H1 (cell line): Measurements from ENCODE around the gene PIK3CA. TPM values are rescaled to one million over a fixed set of nuclear protein-coding genes. Genes with fewer than 3 reads are reported as not detected.

Experiments used
- CTCF ChIA-PET: fragments of 300-600 bp; sonication (Branson Sonifier 250); formaldehyde crosslinking; loops from one replicate; lab custom pipeline; 2021; ENCODE audit not compliant: partially characterized antibody; lab: Charles Lee
- POLR2A ChIA-PET: fragments of 300-600 bp; sonication (Branson Sonifier 250); formaldehyde crosslinking; loops from one replicate; lab custom pipeline; 2021; ENCODE audit warnings: inconsistent platforms; ENCODE audit not compliant: partially characterized antibody; lab: Charles Lee
- DNase-seq, 2 experiments: peaks; one replicate each; pipeline versions ENCODE4 v3.0.0 to v3.0.0-alpha.2; 2010 to 2022; ENCODE audit warnings: low spot score in 2 of 2, low read depth in 1 of 2, mixed read lengths in 1 of 2
- FAIRE-seq: peaks from 2 replicates; lab custom pipeline; 2011; peaks lifted over from hg19 to GRCh38; lab: Jason Lieb, UNC
- H2AFZ ChIP-seq: 2 replicates; pipeline ENCODE4 v1.8.1; 2012; ENCODE audit warnings: low read length, inconsistent platforms
- H2AK5ac ChIP-seq: 2 replicates; pipeline ENCODE4 v1.6.1; 2013; ENCODE audit warnings: low read depth, low read length
- H2BK120ac ChIP-seq: replicated peaks from 2 replicates; pipeline ENCODE3; 2013; ENCODE audit warnings: low read depth, low read length, inconsistent platforms
- H2BK12ac ChIP-seq: 2 replicates; pipeline ENCODE4 v1.6.1; 2013; ENCODE audit warnings: low read depth, low read length
- H2BK15ac ChIP-seq: 2 replicates; pipeline ENCODE4 v1.6.1; 2013; ENCODE audit warnings: low read length
- H2BK20ac ChIP-seq: 2 replicates; pipeline ENCODE4 v1.6.1; 2013; ENCODE audit warnings: low read length
- H2BK5ac ChIP-seq: 2 replicates; pipeline ENCODE4 v1.6.1; 2013; ENCODE audit warnings: low read depth, low read length
- H3K14ac ChIP-seq: 2 replicates; pipeline ENCODE4 v1.6.1; 2013; ENCODE audit warnings: inconsistent platforms; ENCODE audit not compliant: insufficient read length
- H3K18ac ChIP-seq: 2 replicates; pipeline ENCODE4 v1.6.1; 2013; ENCODE audit warnings: low read length; ENCODE audit errors: extremely low read depth
- H3K23ac ChIP-seq: 2 replicates; pipeline ENCODE4 v1.6.1; 2013; ENCODE audit warnings: inconsistent platforms; ENCODE audit not compliant: insufficient read length
- H3K23me2 ChIP-seq: 2 replicates; pipeline ENCODE4 v1.6.1; 2013; ENCODE audit warnings: low read depth, low read length
- H3K27ac ChIP-seq: 2 replicates; pipeline ENCODE4 v1.6.1; 2011; ENCODE audit warnings: low read depth, low read length, inconsistent platforms
- H3K27me3 ChIP-seq, 4 experiments: replicated peaks in 1 of 4; 1 replicate in 1 of 4; 2 replicates in 3 of 4; pipeline versions ENCODE4 v1.6.1 to v1.8.1; 2011 to 2013; ENCODE audit warnings: low read length in 3 of 4, mild to moderate bottlenecking in 3 of 4, inconsistent platforms in 2 of 4, mixed read lengths in 2 of 4, moderate library complexity in 1 of 4; ENCODE audit not compliant: control insufficient read depth in 3 of 4, insufficient read depth in 3 of 4; ENCODE audit errors: extremely low read depth in 1 of 4
- H3K36me3 ChIP-seq, 4 experiments: 2 replicates each; pipeline versions ENCODE4 v1.6.1 to v1.8.1; 2011 to 2013; ENCODE audit warnings: mild to moderate bottlenecking in 4 of 4, low read length in 3 of 4, moderate library complexity in 2 of 4, control low read depth in 1 of 4, inconsistent platforms in 1 of 4; ENCODE audit not compliant: insufficient read depth in 4 of 4, control insufficient read depth in 2 of 4
- H3K4ac ChIP-seq: replicated peaks from 2 replicates; pipeline ENCODE3; 2013; ENCODE audit warnings: low read length, low read depth, mixed read lengths, inconsistent platforms; ENCODE audit not compliant: insufficient read length
- H3K4me1 ChIP-seq, 4 experiments: replicated peaks in 1 of 4; 1 replicate in 1 of 4; 2 replicates in 3 of 4; pipeline versions ENCODE4 v1.6.1 to v1.8.1; 2011 to 2013; ENCODE audit warnings: low read length in 3 of 4, inconsistent platforms in 2 of 4, mixed read lengths in 1 of 4; ENCODE audit not compliant: insufficient read depth in 4 of 4, control insufficient read depth in 3 of 4
- H3K4me2 ChIP-seq, 2 experiments: 2 replicates each; pipeline versions ENCODE4 v1.6.1 to v1.8.1; 2011 to 2013; ENCODE audit warnings: low read depth in 2 of 2, low read length in 2 of 2, control low read depth in 1 of 2, inconsistent platforms in 1 of 2, mild to moderate bottlenecking in 1 of 2; ENCODE audit not compliant: insufficient read depth in 1 of 2
- H3K4me3 ChIP-seq, 4 experiments: fragments of 200-600, 300-600 bp in 1 of 4; sonication (generic), shearing (Covaris generic), sonication (Bioruptor Twin) in 1 of 4; 2 replicates each; pipeline versions ENCODE4 v1.5.1 to v1.8.1; 2011 to 2016; ENCODE audit warnings: low read length in 4 of 4, low read depth in 3 of 4, control low read depth in 2 of 4, inconsistent platforms in 2 of 4, mild to moderate bottlenecking in 2 of 4, mixed read lengths in 1 of 4, moderate library complexity in 1 of 4; ENCODE audit not compliant: insufficient read depth in 2 of 4; ENCODE audit errors: extremely low read depth in 1 of 4
- H3K56ac ChIP-seq: replicated peaks from 2 replicates; pipeline ENCODE3; 2013; ENCODE audit warnings: low read depth, mild to moderate bottlenecking, mixed read lengths, low read length, inconsistent platforms; ENCODE audit not compliant: insufficient read length
- H3K79me1 ChIP-seq: 2 replicates; pipeline ENCODE4 v1.6.1; 2013; ENCODE audit warnings: low read depth, low read length, control low read depth
- H3K79me2 ChIP-seq, 2 experiments: 2 replicates each; pipeline versions ENCODE4 v1.6.1 to v1.8.1; 2012 to 2013; ENCODE audit warnings: low read length in 2 of 2, mild to moderate bottlenecking in 2 of 2, inconsistent platforms in 1 of 2; ENCODE audit not compliant: insufficient read depth in 2 of 2, control insufficient read depth in 1 of 2
- H3K9ac ChIP-seq, 4 experiments: replicated peaks in 1 of 4; 1 replicate in 1 of 4; 2 replicates in 3 of 4; pipeline versions ENCODE4 v1.6.1 to v1.8.1; 2011 to 2013; ENCODE audit warnings: low read depth in 3 of 4, low read length in 3 of 4, control low read depth in 2 of 4, mild to moderate bottlenecking in 2 of 4, moderate library complexity in 2 of 4, inconsistent platforms in 1 of 4; ENCODE audit errors: extremely low read depth in 1 of 4
- H3K9me3 ChIP-seq, 2 experiments: 2 replicates each; pipeline versions ENCODE4 v1.6.1 to v1.8.1; 2012 to 2013; ENCODE audit warnings: mild to moderate bottlenecking in 2 of 2, moderate library complexity in 2 of 2, control low read depth in 1 of 2, inconsistent platforms in 1 of 2, low read depth in 1 of 2, low read length in 1 of 2, mixed read lengths in 1 of 2; ENCODE audit not compliant: insufficient read depth in 2 of 2
- H4K20me1 ChIP-seq, 2 experiments: replicated peaks in 1 of 2; 2 replicates each; pipeline versions ENCODE3 to v1.8.1; 2011 to 2013; ENCODE audit warnings: inconsistent platforms in 2 of 2, low read length in 2 of 2, mild to moderate bottlenecking in 1 of 2; ENCODE audit not compliant: insufficient read depth in 2 of 2, control insufficient read depth in 1 of 2
- H4K5ac ChIP-seq: 2 replicates; pipeline ENCODE4 v1.6.1; 2013; ENCODE audit warnings: low read length, low read depth, mixed read lengths, inconsistent platforms; ENCODE audit not compliant: insufficient read length
- H4K8ac ChIP-seq: 2 replicates; pipeline ENCODE4 v1.8.0; 2013; ENCODE audit warnings: mild to moderate bottlenecking, moderate library complexity, low read length, inconsistent platforms; ENCODE audit not compliant: insufficient read depth; ENCODE audit errors: extremely low read depth
- H4K91ac ChIP-seq: replicated peaks from 2 replicates; pipeline ENCODE3; 2013; ENCODE audit warnings: low read length, mixed read lengths, inconsistent platforms; ENCODE audit not compliant: insufficient read length
- POU5F1 ChIP-seq: IDR thresholded peaks from 2 replicates; pipeline ENCODE4 v1.6.1; 2011; ENCODE audit warnings: low read depth, mild to moderate bottlenecking, low read length, moderate library complexity
- WGBS, 2 experiments: shearing (Covaris generic) in 1 of 2; methylation state at CpG; one replicate each; pipeline versions ENCODE4 v1.1.6 to v1.1.7; 2013 to 2015; ENCODE audit warnings: low lambda C conversion rate in 2 of 2, mixed read lengths in 2 of 2, inconsistent platforms in 1 of 2, low coverage in 1 of 2, missing lambda C conversion rate in 1 of 2; ENCODE audit not compliant: insufficient replicate concordance in 2 of 2, insufficient coverage in 1 of 2, insufficient read length in 1 of 2; ENCODE audit errors: extremely low coverage in 1 of 2, missing lambda C conversion rate in 1 of 2; 5-methylcytosine and 5-hydroxymethylcytosine counted together
- polyA plus RNA-seq, 7 experiments: library from polyadenylated mRNA; depleted of rRNA in 3 of 7; stranded (reverse) in 5 of 7; unstranded in 2 of 7; fragments of >200 nt in 5 of 7; fragments of 200-250 nt in 2 of 7; gene quantifications; 1 replicate in 5 of 7; 2 replicates in 1 of 7; 4 replicates in 1 of 7; pipeline versions ENCODE4 v1.2.1 to v1.2.3, GENCODE V29; 2011 to 2013; ENCODE audit warnings: missing spikeins in 2 of 7, mixed read lengths in 2 of 7
- total RNA-seq: library from RNA; stranded (reverse); fragmentation: NEBNext Ultra II Directional; extraction: Animal tissue kit (Norgen Biotek cat#: 25700); gene quantifications from 2 replicates; pipeline ENCODE4 v1.2.1, GENCODE V29; 2021

The PIK3CA gene
- total and polyA plus RNA-seq, 2 of the 8 experiments (the other 6 are each of a cell fraction or from before 2014, with no cell fraction given): 1.6 to 11.3 TPM

GRCh38 chr3:179186426-179186825, 38.3 kb downstream of the PIK3CA start:
- no peaks in the 10 kb centered on the region for H3K23me2 ChIP-seq

More at GRCh38 chr3:179186426-179186825, 38.3 kb downstream of the PIK3CA start:
- Histone ChIP-seq H2AK5ac (no peak overlapping the region), H3K4me1 (peaks cover 0 to 11% (median 1%) of the 10 kb centered on the region in 4 experiments; a peak in 4 of 7 replicates), H3K4me2 (no peak overlapping the region), H4K5ac (no peak overlapping the region), H3K4ac (no peak overlapping the region), H4K91ac (no peak overlapping the region), H2BK5ac (no peak overlapping the region), H3K36me3 (no peaks in the 10 kb centered on the region), H3K27me3 (no peaks in the 10 kb centered on the region), H3K4me3 (no peak overlapping the region), H3K23ac (no peak overlapping the region), H2AFZ (no peak overlapping the region), H3K18ac (no peak overlapping the region), H3K79me1 (no peaks in the 10 kb centered on the region; the same call in 1 of the 2 replicates), H4K20me1 (no peaks in the 10 kb centered on the region), H2BK15ac (no peak overlapping the region), H4K8ac (no peak overlapping the region), H3K79me2 (peaks cover 0 to 51% of the 10 kb centered on the region in 2 experiments; a peak in 3 of 4 replicates), H3K56ac (no peak overlapping the region), H3K14ac (no peak overlapping the region), H3K9me3 (no peaks in the 10 kb centered on the region), H3K9ac (no peak overlapping the region), H2BK20ac (no peak overlapping the region), H2BK120ac (no peak overlapping the region), H2BK12ac (no peak overlapping the region), H3K27ac (no peak overlapping the region)
- DNase-seq (no peak), FAIRE-seq (no peak)
- ChIA-PET POLR2A (no interaction called here), CTCF (interaction anchor here (1.1 to 1.3 kb wide), 2 partner anchors 134 to 171 kb away, joined by 3 to 6 read pairs; no protein-coding TSS in a partner anchor)
- WGBS, 2 experiments: 86% methylated on average over 3 of the region's 3 CpGs; no CpG with 5 or more reads in 1 of the 2 experiments
- no peak for TF ChIP-seq POU5F1
